HUES64 (cell line): ENCODE results near the gene SPHK1.

Experiments
- H3K27ac ChIP-seq: 2 replicates; pipeline ENCODE4 v1.7.0; 2013; ENCODE audit warnings: low read depth, low read length, inconsistent platforms
- H3K27me3 ChIP-seq: 2 replicates; pipeline ENCODE4 v1.6.1; 2013; ENCODE audit warnings: mild to moderate bottlenecking, low read length; ENCODE audit not compliant: insufficient read depth
- H3K36me3 ChIP-seq: 2 replicates; pipeline ENCODE4 v1.6.1; 2013; ENCODE audit warnings: mild to moderate bottlenecking, low read length; ENCODE audit not compliant: insufficient read depth
- H3K4me1 ChIP-seq: 2 replicates; pipeline ENCODE4 v1.6.1; 2013; ENCODE audit warnings: mild to moderate bottlenecking, low read length, moderate library complexity; ENCODE audit not compliant: insufficient read depth
- H3K4me3 ChIP-seq: 2 replicates; pipeline ENCODE4 v1.5.1; 2013; ENCODE audit warnings: mild to moderate bottlenecking, low read length, moderate library complexity
- H3K9ac ChIP-seq: 2 replicates; pipeline ENCODE4 v1.6.1; 2013; ENCODE audit warnings: mild to moderate bottlenecking, low read depth, low read length
- H3K9me3 ChIP-seq: 2 replicates; pipeline ENCODE4 v1.6.1; 2013; ENCODE audit warnings: low read depth, low read length; ENCODE audit not compliant: insufficient read depth
- WGBS: fragments of 150-250, 120-280 bp; methylation state at CpG from one replicate; pipeline ENCODE4 v1.1.7; 2013; ENCODE audit warnings: missing lambda C conversion rate; 5-methylcytosine and 5-hydroxymethylcytosine counted together

Gene SPHK1

DNA sequence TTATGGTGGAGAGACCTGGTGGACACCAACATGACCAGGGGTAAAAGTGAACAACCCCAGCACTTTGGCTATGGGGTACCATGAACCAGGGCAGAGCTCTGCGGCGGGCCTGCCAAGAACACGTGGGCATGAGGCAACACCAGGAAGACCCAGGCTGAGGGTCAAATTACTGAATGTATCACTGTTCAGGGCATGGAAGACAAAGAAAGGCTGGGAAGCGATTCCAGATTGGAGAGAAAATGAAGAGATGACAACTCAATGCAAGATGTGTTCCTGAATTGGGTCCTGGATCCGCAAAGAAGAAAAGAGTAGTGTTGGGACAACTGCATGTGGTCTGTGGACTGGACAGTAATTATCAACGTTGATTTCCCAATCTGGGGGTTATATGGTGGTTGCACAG is 19.8 kb downstream of the SPHK1 start:
- Histone ChIP-seq H3K27ac (no peak overlapping the region), H3K36me3 (peaks cover 68% of the 10 kb centered on the region), H3K9ac (no peak overlapping the region), H3K9me3 (no peaks in the 10 kb centered on the region), H3K4me3 (no peak overlapping the region), H3K4me1 (no peaks in the 10 kb centered on the region), H3K27me3 (no peaks in the 10 kb centered on the region)
- 94% methylated on average over 6 of the region's 6 CpGs for WGBS

DNA sequence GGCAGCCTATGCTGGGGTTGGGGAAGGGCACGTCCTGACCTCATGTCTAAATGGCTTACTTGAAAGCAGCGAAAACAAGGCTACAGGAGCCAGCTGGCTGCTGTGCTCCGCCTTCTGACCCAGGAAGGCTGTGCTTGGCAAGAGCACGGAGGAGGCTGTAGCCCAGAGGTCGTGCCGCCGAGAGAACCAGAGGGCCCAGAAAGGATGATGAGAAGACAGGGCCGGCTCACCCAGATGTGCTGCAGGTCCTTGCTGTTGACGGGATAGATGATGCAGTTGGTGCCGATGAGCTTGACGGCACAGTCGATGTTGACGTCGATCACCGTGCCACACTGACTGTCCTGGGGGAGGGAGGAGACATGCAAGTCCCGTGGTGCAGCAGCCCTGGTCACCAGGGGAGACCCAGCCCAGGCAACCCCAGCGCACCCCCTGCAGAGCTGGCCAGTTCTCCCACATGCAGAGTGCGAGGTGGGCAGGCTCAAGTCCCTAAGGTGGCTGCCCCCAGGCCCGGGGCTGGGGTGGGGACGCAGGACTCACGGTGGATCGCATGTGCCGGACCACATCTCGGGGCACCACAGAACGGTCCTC is 20.7 kb downstream of the SPHK1 start:
- H3K4me1 ChIP-seq: no peaks in the 10 kb centered on the region
- H3K36me3 ChIP-seq: peaks cover 60% of the 10 kb centered on the region
- WGBS: 95% methylated on average over 25 of the region's 25 CpGs
- H3K9me3 ChIP-seq: no peaks in the 10 kb centered on the region
- H3K4me3 ChIP-seq: no peak overlapping the region
- H3K9ac ChIP-seq: no peak overlapping the region
- H3K27me3 ChIP-seq: no peaks in the 10 kb centered on the region
- no peak overlapping the region for H3K27ac ChIP-seq

DNA sequence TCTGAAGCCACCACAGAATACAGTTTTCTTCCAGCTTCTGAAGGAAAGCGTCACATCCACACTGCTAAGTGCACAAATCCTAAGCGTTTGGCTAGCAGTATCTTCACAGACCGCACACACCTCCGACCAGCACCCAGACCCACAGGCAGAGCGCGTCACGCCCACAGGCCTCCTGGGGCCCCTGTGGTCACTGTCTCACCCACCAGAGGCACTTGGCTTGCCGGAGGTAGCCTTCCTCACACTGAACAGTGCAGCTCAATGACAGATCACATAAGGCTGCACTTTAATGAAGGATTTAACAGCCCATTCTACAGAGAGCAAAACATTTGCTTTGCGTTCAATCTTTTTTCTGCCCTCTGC is 21.2 kb downstream of the SPHK1 start:
- Histone ChIP-seq H3K4me3 (no peak overlapping the region), H3K9ac (no peak overlapping the region), H3K9me3 (no peaks in the 10 kb centered on the region), H3K4me1 (no peaks in the 10 kb centered on the region), H3K27ac (no peak overlapping the region), H3K36me3 (peaks cover 54% of the 10 kb centered on the region), H3K27me3 (no peaks in the 10 kb centered on the region)
- 94% methylated on average over 9 of the region's 9 CpGs for WGBS

- Histone ChIP-seq H3K27me3 (no peaks in the 10 kb centered on the region), H3K27ac (no peak overlapping the region), H3K4me1 (no peaks in the 10 kb centered on the region), H3K4me3 (no peak overlapping the region), H3K36me3 (peaks cover 49% of the 10 kb centered on the region), H3K9ac (no peak overlapping the region), H3K9me3 (no peaks in the 10 kb centered on the region)
- 95% methylated on average over 16 of the region's 16 CpGs for WGBS
Measured at GRCh38 chr17:76405967-76406647, 21.7 kb downstream of the SPHK1 start.

DNA sequence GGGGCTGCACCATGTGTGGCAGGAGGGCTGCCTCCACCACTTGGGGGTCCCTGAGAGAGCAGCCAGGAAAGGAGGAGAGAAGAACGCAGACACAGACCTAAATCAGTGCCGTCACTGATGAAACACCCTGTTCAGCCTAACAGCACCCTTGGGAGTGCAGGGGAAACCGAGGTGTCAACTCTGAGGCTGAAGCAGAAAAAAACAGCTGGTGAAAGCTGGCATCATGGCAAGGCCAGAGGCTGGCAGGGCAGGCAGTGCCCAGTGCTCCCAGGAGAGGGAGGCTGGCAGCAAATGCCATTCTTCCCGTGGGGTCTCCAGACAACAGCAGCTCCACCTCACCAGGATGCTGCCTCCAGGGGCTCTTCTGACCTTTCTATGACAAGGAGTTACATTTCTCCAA is 23.1 kb downstream of the SPHK1 start:
- no peaks in the 10 kb centered on the region for H3K4me1 ChIP-seq
- 92% methylated on average over 4 of the region's 4 CpGs for WGBS
- no peak overlapping the region for H3K9ac ChIP-seq
- no peak overlapping the region for H3K4me3 ChIP-seq
- H3K27me3 ChIP-seq: no peaks in the 10 kb centered on the region
- no peaks in the 10 kb centered on the region for H3K9me3 ChIP-seq
- H3K27ac ChIP-seq: no peak overlapping the region
- H3K36me3 ChIP-seq: peaks cover 36% of the 10 kb centered on the region

DNA sequence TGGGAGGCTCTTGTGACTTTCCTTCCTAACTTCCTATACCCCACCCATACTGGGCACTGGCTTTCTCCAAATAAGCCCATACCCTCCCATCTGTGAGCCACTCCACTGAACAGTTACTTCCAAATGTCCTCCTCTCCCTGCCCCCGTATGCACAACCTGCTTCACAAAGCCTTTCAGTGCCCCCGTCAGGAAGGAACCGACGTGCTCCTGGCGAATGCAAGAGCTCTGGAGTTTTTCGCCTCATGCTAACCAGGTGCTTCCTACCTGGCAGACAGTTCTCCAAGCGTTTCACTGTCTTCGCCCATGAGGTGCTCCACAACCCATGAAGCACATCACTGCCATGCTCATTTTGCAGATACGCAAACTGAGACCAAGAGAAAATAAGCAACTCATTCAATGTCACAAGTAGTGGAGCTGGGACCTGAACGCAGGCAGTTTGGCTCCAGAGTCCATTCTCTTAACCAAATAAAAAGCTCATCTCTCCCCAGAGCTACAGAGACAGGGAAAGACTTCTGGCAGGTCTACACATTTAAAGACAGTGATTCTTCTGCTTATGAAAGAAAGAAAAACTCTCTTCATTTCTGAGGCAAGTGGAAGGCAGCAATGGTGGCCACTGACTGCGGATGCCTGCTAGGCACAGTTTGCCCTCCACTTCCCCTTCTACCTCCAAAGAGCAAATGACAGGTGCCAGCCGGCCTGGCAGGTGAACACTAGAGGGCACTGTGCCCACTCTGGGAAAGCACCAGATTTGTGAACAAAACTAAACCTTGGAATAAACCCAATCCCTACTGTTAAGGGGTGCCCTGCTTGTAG is 23.8 kb downstream of the SPHK1 start:
- Histone ChIP-seq H3K4me3 (no peak overlapping the region), H3K27ac (no peak overlapping the region), H3K36me3 (peaks cover 28% of the 10 kb centered on the region), H3K9me3 (no peaks in the 10 kb centered on the region), H3K4me1 (no peaks in the 10 kb centered on the region), H3K27me3 (no peaks in the 10 kb centered on the region), H3K9ac (no peak overlapping the region)
- 82% methylated on average over 12 of the region's 12 CpGs for WGBS

DNA sequence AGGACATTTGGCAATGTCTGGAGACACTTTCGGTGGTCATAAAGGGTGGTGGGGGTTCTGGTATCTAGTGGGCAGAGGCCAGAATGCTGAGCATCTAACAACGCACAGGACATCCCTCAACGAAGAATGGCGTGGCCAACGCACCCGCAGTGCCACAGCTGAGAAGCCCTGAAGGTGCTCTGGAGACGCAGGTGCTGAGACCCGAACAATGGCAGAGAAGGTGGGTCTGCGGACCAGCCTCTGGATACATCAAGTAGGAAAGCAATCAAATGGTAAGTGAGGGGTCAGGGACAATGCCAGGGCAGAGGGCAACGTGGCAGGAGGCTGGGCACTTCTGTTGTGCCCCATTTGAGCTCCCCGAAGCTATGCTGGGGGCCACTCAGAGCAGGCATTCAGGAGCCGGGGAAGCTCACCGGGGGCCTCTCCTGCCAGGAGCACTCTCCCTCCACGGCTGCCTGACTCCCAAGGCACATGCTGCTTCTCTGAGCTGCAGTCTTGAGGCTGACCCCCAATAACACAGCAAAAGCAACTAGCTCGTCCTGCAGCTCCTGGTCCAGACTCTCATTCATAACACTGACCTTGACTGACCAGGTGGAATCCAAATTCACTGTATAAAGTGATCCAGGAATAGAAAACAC is 26.0 kb downstream of the SPHK1 start:
- H3K9me3 ChIP-seq: no peaks in the 10 kb centered on the region
- H3K27ac ChIP-seq: no peak overlapping the region
- H3K9ac ChIP-seq: no peak overlapping the region
- whole genome bisulfite sequencing: 94% methylated on average over 15 of the region's 15 CpGs
- H3K27me3 ChIP-seq: no peaks in the 10 kb centered on the region
- peaks cover 6% of the 10 kb centered on the region; the same call in 1 of the 2 replicates for H3K36me3 ChIP-seq
- H3K4me1 ChIP-seq: peaks cover 8% of the 10 kb centered on the region
- H3K4me3 ChIP-seq: no peak overlapping the region

- Histone ChIP-seq H3K4me3 (no peak overlapping the region), H3K4me1 (peaks cover 8% of the 10 kb centered on the region), H3K36me3 (peaks cover 6% of the 10 kb centered on the region; the same call in 1 of the 2 replicates), H3K27ac (no peak overlapping the region), H3K9ac (no peak overlapping the region), H3K9me3 (no peaks in the 10 kb centered on the region), H3K27me3 (no peaks in the 10 kb centered on the region)
- 92% methylated on average over 5 of the region's 5 CpGs for WGBS
Measured at GRCh38 chr17:76411247-76411646, 26.8 kb downstream of the SPHK1 start.

DNA sequence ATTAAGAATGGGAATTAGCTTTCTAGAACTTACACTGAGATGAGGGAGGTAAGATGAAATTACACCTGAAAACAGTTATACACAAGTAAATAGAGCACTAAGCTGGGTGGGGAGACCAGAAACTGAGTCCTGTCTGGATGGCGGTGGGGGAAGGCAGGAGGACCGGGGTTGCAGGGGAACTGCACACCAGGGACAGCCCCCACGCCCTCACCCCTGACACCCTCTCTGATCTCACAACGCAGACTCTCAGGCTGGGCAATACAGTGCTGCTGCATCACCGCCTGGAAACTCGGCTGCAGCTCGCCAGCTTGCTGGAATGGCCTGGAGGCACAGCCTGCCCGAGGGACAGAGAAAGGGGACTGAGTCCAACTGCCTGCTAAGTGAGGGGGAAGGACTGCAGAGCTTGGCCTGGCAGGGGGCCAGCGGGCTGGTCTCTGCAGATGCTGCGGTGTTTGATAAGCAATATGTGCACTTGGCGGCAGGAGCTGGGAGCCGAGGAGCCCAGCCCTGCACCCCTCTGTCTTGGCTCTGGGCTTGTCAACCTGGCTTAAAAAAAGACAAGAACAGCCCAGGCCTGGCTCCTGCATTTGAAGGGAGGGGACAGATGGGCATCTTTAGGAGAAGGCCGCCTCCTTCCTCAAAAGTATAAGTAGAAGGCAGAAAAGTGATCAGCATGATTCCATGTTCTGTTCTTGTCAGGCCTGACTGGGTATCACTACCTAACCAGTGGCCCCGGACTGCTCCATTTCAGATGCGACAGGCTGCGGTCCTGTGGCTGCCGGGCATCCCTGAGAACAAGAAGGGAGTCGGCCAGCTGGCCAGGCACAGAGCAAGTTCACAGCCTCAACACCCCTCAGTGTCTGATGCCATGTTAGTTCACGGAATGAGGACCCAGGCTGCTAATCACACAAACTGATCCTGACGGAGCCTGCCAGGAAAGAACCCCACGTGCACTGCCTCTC is 30.2 kb downstream of the SPHK1 start:
- Histone ChIP-seq H3K9me3 (no peaks in the 10 kb centered on the region), H3K36me3 (peaks cover 14% of the 10 kb centered on the region), H3K9ac (no peak overlapping the region; the same call in 1 of the 2 replicates), H3K27me3 (no peaks in the 10 kb centered on the region), H3K4me3 (no peak overlapping the region), H3K27ac (no peak overlapping the region; the same call in 1 of the 2 replicates), H3K4me1 (peaks cover 8% of the 10 kb centered on the region)
- WGBS: 77% methylated on average over 21 of the region's 21 CpGs

- 90% methylated on average over 11 of the region's 15 CpGs for WGBS
- Histone ChIP-seq H3K27me3 (no peaks in the 10 kb centered on the region), H3K9ac (no peak overlapping the region), H3K36me3 (peaks cover 14% of the 10 kb centered on the region), H3K9me3 (no peaks in the 10 kb centered on the region), H3K4me1 (peaks cover 10% of the 10 kb centered on the region), H3K4me3 (no peak overlapping the region), H3K27ac (no peak overlapping the region)
Measured at GRCh38 chr17:76415786-76416185, 31.4 kb downstream of the SPHK1 start.
